Measurements from ENCODE around the gene CYP4F2. TPM values are rescaled to one million over a fixed set of nuclear protein-coding genes. Genes with fewer than 3 reads are reported as not detected.

Gene CYP4F2
- total and polyA plus RNA-seq, 4 donors: 7.7 to 186 (median 85.2) TPM

- no peak overlapping the region for H3K9ac ChIP-seq (ENCODE audit: low read depth in 1 of 2, low read length in 2 of 2)
- DNase-seq (ENCODE audit: low spot score): no peak
- H3K27ac ChIP-seq (ENCODE audit: low read depth in 1 of 2, low read length in 2 of 2): no peak overlapping the region
- no peaks in the 10 kb centered on the region for H3K36me3 ChIP-seq (ENCODE audit: control insufficient read depth in 4 of 4, insufficient read depth in 3 of 4, low read depth in 1 of 4, low read length in 3 of 4)
- H3K9me3 ChIP-seq (ENCODE audit: control insufficient read depth in 4 of 4, low read length in 3 of 4): no peaks in the 10 kb centered on the region
- WGBS: 48% methylated on average over 7 of the region's 7 CpGs
- H3K4me1 ChIP-seq (ENCODE audit: control insufficient read depth in 4 of 4, insufficient read depth in 4 of 4, low read length in 3 of 4): peaks cover 0 to 8% (median 2%) of the 10 kb centered on the region in 4 donors
- TF ChIP-seq MAX (IDR thresholded peaks at IDR 0.05): no peak
- no peak for TF ChIP-seq FOXA2 (IDR thresholded peaks at IDR 0.05)
- no peak for TF ChIP-seq CTCF (IDR thresholded peaks at IDR 0.05; ENCODE audit: low read depth, low read length, missing input control)
- TF ChIP-seq TAF1 (conservative IDR thresholded peaks at IDR 0.05): no peak
- TF ChIP-seq FOXA1 (IDR thresholded peaks at IDR 0.05): no peak
- TF ChIP-seq YY1 (IDR thresholded peaks at IDR 0.05): no peak
- TF ChIP-seq EGR1 (IDR thresholded peaks at IDR 0.05; ENCODE audit: low read depth in 2 of 2): no peak
- no peak for TF ChIP-seq HNF4A (conservative IDR thresholded peaks at IDR 0.05)
- H3K27me3 ChIP-seq (ENCODE audit: control insufficient read depth in 4 of 4, insufficient read depth in 4 of 4, low read length in 3 of 4): no peaks in the 10 kb centered on the region
- no peak overlapping the region for H3K4me3 ChIP-seq (ENCODE audit: low read depth in 1 of 3, low read length in 3 of 3)
Measured at GRCh38 chr19:15862444-15862843, 35.4 kb downstream of the CYP4F2 start.

- Histone ChIP-seq H3K27ac (ENCODE audit: low read depth in 1 of 2, low read length in 2 of 2) (no peak overlapping the region), H3K9me3 (ENCODE audit: control insufficient read depth in 4 of 4, low read length in 3 of 4) (no peaks in the 10 kb centered on the region), H3K9ac (ENCODE audit: low read depth in 1 of 2, low read length in 2 of 2) (no peak overlapping the region), H3K36me3 (ENCODE audit: control insufficient read depth in 4 of 4, insufficient read depth in 3 of 4, low read depth in 1 of 4, low read length in 3 of 4) (no peaks in the 10 kb centered on the region), H3K4me3 (ENCODE audit: low read depth in 1 of 3, low read length in 3 of 3) (no peak overlapping the region), H3K4me1 (ENCODE audit: control insufficient read depth in 4 of 4, insufficient read depth in 4 of 4, low read length in 3 of 4) (no peaks in the 10 kb centered on the region), H3K27me3 (ENCODE audit: control insufficient read depth in 4 of 4, insufficient read depth in 4 of 4, low read length in 3 of 4) (no peaks in the 10 kb centered on the region)
- DNase-seq (ENCODE audit: low spot score): no peak
- WGBS: 80% methylated on average over 6 of the region's 6 CpGs
- no peak for TF ChIP-seq ZBTB33 (IDR thresholded peaks at IDR 0.05)
- TF ChIP-seq FOXA1 (IDR thresholded peaks at IDR 0.05): no peak
- no peak for TF ChIP-seq EGR1 (IDR thresholded peaks at IDR 0.05; ENCODE audit: low read depth in 2 of 2)
- TF ChIP-seq HNF4A (conservative IDR thresholded peaks at IDR 0.05): no peak
- no peak for TF ChIP-seq ATF3 (IDR thresholded peaks at IDR 0.05)
- no peak for TF ChIP-seq MAX (IDR thresholded peaks at IDR 0.05)
- no peak for TF ChIP-seq REST (IDR thresholded peaks at IDR 0.05)
- no peak for TF ChIP-seq RXRA (IDR thresholded peaks at IDR 0.05)
- no peak for TF ChIP-seq GABPA (IDR thresholded peaks at IDR 0.05 in 1 of 2, conservative IDR thresholded peaks at IDR 0.05 in 1 of 2)
- no peak for TF ChIP-seq TAF1 (conservative IDR thresholded peaks at IDR 0.05)
- TF ChIP-seq NR2F2 (IDR thresholded peaks at IDR 0.05): no peak
- no peak for TF ChIP-seq SP1 (IDR thresholded peaks at IDR 0.05)
- no peak for TF ChIP-seq FOXA2 (IDR thresholded peaks at IDR 0.05)
- TF ChIP-seq YY1 (IDR thresholded peaks at IDR 0.05): no peak
- TF ChIP-seq HNF4G (IDR thresholded peaks at IDR 0.05): no peak
Measured at GRCh38 chr19:15860522-15860921, 37.4 kb downstream of the CYP4F2 start.

All from liver (tissue), 9 donors.